Left renal cortex interstitium (tissue), 4 donors: ENCODE results near the gene ATRIP. TPM values are rescaled to one million over a fixed set of nuclear protein-coding genes. Genes with fewer than 3 reads are reported as not detected.
A peak's percentile ranks its signal among the peaks of the same experiment; 100 is the strongest.

Experiments used
- DNase-seq, 4 donors: peaks; one replicate each; pipeline ENCODE4 v3.0.0-alpha.2; 2013; ENCODE audit warnings: low read depth in 4 of 4, low spot score in 2 of 4, missing footprints in 1 of 4
- polyA plus RNA-seq, 4 donors: library from polyadenylated mRNA; unstranded; fragments of 120-200 nt; gene quantifications; one replicate each; pipeline ENCODE4 v1.2.1, GENCODE V29; 2013; ENCODE audit not compliant: insufficient read length in 4 of 4

ATRIP gene
- polyA plus RNA-seq, 4 donors, result 12.0 to 15.5 (median 13.8) TPM

GRCh38 chr3:48493203-48493501 is 46.6 kb downstream of the ATRIP start:
- DNase-seq, result no peak

- no peak for DNase-seq
These were observed 54.1 kb downstream of the ATRIP start for GRCh38 chr3:48500656-48501055.

- no peak for DNase-seq
These were observed 54.7 kb downstream of the ATRIP start for GRCh38 chr3:48501196-48501595.

- DNase-seq, result no peak
These were observed 55.6 kb downstream of the ATRIP start for GRCh38 chr3:48502121-48502520.

DNA sequence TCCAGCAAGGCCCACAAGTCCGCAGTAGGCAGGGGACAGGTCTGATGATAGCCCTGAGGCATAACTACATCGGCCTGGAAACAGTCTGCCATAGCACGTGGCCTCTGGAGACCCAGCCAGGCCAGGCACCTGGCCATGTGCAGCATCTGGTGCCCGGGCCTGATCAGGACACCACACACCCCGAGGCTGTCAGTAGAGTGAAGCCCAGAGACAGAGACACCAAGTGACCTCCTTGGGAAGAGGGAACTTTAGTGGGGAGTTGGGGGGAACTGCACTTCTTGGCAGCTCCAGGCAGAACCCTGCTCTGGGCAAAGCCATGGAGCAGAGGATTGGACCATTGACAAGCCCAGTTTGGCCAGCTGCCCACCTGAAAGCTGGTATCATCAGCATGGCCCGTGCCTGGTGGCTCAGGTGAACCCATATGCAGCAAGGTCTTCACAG is 56.2 kb downstream of the ATRIP start:
- DNase-seq, result no peak

- peak in 1 of 4 donors; percentile 3 for DNase-seq
These were observed 57.0 kb downstream of the ATRIP start for GRCh38 chr3:48503401-48504050.

DNA sequence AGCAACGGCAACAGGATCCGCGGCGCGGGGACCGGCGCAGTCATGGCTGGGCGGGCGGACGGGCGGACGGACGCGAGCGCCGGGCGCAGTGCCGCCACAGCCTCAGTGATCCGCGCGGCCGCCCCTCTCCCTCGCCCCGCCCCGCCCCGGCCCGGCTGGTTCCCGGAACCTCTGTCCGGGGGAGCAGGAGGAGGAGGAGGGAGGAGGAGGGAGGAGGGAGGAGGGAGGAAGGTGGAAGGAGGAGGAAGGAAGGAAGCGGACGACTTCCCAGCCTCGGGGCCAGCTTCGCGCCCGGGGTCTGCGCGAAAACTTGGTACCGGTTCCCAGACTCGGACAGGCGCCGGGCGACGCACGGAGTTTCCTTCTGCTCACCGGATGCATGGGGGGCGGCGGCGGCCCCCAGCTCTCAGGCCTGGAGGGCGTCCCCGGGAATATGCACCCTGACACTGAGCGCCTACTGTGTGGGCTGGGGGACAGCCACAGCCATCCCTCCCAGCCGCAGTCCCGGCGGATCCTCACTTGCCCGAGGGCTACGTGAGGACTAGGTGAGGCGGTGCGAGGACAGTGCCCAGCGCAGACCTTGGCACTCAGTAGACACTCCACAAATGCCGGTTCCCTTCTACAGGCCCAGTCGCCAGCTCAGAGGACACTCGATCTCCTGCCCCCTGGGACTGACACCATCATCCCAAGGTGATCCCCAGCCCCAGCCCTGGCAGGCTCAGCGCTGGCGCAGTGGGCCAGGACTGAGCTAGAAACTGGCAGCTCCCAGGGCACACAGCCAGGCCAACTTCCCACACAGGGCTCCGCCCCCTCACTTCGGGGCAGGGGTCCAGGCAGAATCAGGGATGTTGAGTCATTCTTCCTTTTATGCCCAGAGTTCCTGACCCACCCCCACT is 57.8 kb downstream of the ATRIP start, which contains the start of gene SHISA5:
SHISA5 (minus strand) TSS at position 124 of the 896 bp plus-strand sequence; CDS start at position 44, 80 bp downstream.
- DNase-seq, result peak in 1 of 4 donors; percentile 36

DNA sequence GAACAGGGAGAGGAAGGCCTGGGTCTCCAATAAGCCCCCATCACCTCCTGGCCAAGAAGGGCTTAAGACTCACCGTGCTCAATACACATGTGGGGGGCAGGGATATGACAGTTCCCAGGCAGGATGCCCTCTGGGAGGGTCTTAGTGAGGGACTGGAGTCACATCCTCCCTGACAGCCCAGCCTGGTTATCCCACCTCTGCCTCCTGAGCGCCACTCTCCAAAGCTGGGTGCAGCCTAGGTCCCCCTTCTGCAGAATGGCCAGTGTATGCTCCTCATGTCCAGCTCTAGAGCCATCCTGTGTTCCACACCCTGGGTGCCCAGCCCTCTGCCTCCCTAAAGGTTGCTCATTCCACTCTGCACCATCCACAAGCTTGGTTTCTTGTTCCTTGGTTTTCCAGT is 58.6 kb downstream of the ATRIP start:
- DNase-seq, result no peak

DNA sequence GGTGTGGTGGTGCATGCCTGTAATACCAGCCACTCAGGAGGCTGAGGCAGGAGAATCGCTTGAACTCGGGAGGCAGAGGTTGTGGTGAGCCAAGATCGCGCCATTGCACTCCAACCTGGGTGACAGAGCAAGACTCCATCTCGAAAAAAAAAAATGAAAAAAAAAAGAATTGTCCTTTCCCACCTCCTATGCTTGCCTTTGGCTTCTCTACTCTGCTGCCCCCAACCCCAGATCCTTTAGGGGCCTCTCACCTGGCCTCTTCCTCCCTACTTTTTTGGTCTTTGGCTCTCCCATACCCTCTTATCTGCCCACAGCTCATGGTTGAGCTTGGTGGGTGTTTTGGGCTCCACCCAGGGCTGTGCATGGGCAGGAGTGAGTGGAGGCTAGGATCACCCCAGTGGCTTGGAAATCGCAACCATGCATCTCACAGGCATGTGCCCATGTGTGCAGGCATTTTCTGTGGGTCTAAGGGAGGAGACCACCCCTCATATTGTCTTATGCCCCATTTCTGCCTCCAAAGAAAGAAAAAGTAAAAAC is 59.5 kb downstream of the ATRIP start:
- no peak for DNase-seq

GRCh38 chr3:48507256-48508061 is 60.9 kb downstream of the ATRIP start:
- DNase-seq, result peak in 1 of 4 donors; percentile 20

DNA sequence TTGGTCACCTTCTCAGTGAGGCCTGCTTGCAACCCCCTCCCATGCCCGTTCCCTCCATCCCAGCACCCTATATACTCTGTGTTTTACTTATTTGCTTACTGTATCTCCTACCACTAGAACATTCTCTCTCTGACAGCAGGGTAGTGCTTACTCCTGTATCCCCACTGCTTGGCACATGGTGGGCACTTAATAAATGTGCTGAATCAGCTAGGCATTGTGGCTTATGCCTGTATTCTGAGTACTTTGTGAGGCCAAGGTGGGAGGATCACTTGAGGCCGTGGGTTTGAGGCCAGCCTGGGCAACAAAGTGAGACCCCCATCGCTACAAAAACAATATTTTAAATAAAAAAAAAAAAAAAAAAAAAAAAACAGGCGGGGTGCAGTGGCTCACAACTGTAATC is 65.0 kb downstream of the ATRIP start:
- no peak for DNase-seq

DNA sequence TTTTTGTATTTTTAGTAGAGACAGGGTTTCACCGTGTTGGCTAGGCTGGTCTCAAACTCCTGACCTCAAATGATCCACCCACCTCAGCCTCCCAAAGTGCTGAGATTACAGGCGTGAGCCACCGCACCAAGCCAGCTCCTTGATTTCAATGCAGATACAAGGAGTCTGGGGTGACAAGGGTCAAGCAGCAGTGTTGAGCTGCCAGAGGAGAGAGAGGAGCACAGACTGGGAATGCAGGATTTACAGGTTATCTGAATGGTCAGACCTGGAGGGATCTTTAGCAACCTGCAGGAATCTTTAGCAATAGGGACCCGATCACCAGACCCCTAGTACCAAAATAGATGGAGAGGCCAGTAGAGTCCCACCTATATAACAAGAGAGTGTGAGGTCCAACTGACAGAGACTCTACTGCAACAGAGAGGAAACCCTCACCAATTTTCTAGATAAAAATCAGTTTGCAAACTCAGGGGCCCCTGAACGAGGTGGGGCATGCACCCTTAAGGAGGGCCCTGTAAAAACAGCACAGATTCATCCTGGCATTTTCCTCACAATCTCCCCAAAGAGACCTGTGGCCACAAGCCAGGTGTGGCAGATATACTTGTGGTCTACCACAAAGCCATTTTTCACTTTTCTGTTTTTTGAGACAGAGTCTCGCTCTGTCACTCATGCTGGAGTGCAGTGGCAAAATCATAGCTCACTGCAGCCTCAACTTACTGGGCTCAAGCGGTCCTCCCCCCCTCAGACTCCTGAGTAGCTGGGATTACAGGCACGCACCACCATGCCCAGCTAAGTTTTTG is 68.1 kb downstream of the ATRIP start:
- no peak for DNase-seq

Other genes starting within 250 kb of the ATRIP start
- 1 to 10 TPM in 2 of 4 donors, under 1 TPM in 1, not detected in 1; 0.79 to 1.4 (median 1.2) TPM for gene CAMP, start 223.2 kb upstream of the ATRIP start, polyA plus RNA-seq
- gene ZNF589, start 205.6 kb upstream of the ATRIP start, polyA plus RNA-seq, result 10 to 100 TPM; 12.8 to 19.2 (median 16.8) TPM
- 10 to 100 TPM; 29.4 to 40.1 (median 32.7) TPM for gene NME6, start 145.4 kb upstream of the ATRIP start, polyA plus RNA-seq
- under 1 TPM in 3 of 4 donors, not detected in 1; 0.31 to 0.68 (median 0.55) TPM for gene SPINK8, start 113.1 kb upstream of the ATRIP start, polyA plus RNA-seq
- gene FBXW12, start 74.5 kb upstream of the ATRIP start, polyA plus RNA-seq, result under 1 TPM; 0.11 to 0.99 (median 0.50) TPM
- 100 to 1,000 TPM; 137 to 247 (median 190) TPM for gene PLXNB1, start 16.7 kb upstream of the ATRIP start, polyA plus RNA-seq
- 10 to 100 TPM; 23.8 to 30.0 (median 27.2) TPM for gene CCDC51, start 6.6 kb upstream of the ATRIP start, polyA plus RNA-seq
- gene TMA7, start 6.5 kb upstream of the ATRIP start, polyA plus RNA-seq, result 100 to 1,000 TPM; 279 to 369 (median 294) TPM
- 100 to 1,000 TPM; 101 to 132 (median 107) TPM for gene SHISA5, start 57.4 kb downstream of the ATRIP start, polyA plus RNA-seq
- gene PFKFB4, start 110.1 kb downstream of the ATRIP start, polyA plus RNA-seq, result 1 to 10 TPM; 3.7 to 6.1 (median 5.5) TPM
- gene UCN2, start 117.0 kb downstream of the ATRIP start, polyA plus RNA-seq, result under 1 TPM in 3 of 4 donors, not detected in 1; 0.40 to 0.65 (median 0.51) TPM
- gene COL7A1, start 148.6 kb downstream of the ATRIP start, polyA plus RNA-seq, result 10 to 100 TPM; 13.8 to 28.9 (median 18.5) TPM
- gene UQCRC1, start 162.9 kb downstream of the ATRIP start, polyA plus RNA-seq, result 100 to 1,000 TPM; 280 to 313 (median 289) TPM
- gene TMEM89, start 175.0 kb downstream of the ATRIP start, polyA plus RNA-seq, result under 1 TPM in 1 of 4 donors, not detected in 3; 0.21 TPM
- gene SLC26A6, start 188.7 kb downstream of the ATRIP start, polyA plus RNA-seq, result 10 to 100 TPM; 18.0 to 36.9 (median 27.4) TPM
- 1 to 10 TPM in 2 of 4 donors, under 1 TPM in 2; 0.67 to 1.4 (median 1.1) TPM for gene CELSR3, start 216.1 kb downstream of the ATRIP start, polyA plus RNA-seq
- 10 to 100 TPM; 14.3 to 24.0 (median 20.5) TPM for gene NCKIPSD, start 239.2 kb downstream of the ATRIP start, polyA plus RNA-seq